GM23338 (cell line): ENCODE data around the gene TTC3.

Experiments
- CREB1 ChIP-seq: fragments of 250-450 bp; sonication (Bioruptor Pico); IDR thresholded peaks from 2 replicates; pipeline ENCODE4 v1.5.0; 2020; ENCODE audit warnings: low read depth, mild to moderate bottlenecking, moderate library complexity
- EZH2phosphoT487 ChIP-seq: fragments of 200-600 bp; sonication (generic); IDR thresholded peaks from one replicate; pipeline ENCODE4 v1.8.1; 2018; ENCODE audit warnings: antibody characterized with exemption; ENCODE audit not compliant: unreplicated experiment
- TF ChIP-seq, protein P1 (sequence below), 2 experiments: fragments of 200-600 bp in 1 of 2; sonication (generic) in 1 of 2; conservative IDR thresholded peaks; 2 replicates each; pipeline versions ENCODE4 v1.5.1 to v1.6.1; 2016 to 2017; ENCODE audit warnings: antibody characterized with exemption in 2 of 2, low read depth in 2 of 2, mild to moderate bottlenecking in 2 of 2, moderate library complexity in 1 of 2

- TF ChIP-seq, protein P1, sequence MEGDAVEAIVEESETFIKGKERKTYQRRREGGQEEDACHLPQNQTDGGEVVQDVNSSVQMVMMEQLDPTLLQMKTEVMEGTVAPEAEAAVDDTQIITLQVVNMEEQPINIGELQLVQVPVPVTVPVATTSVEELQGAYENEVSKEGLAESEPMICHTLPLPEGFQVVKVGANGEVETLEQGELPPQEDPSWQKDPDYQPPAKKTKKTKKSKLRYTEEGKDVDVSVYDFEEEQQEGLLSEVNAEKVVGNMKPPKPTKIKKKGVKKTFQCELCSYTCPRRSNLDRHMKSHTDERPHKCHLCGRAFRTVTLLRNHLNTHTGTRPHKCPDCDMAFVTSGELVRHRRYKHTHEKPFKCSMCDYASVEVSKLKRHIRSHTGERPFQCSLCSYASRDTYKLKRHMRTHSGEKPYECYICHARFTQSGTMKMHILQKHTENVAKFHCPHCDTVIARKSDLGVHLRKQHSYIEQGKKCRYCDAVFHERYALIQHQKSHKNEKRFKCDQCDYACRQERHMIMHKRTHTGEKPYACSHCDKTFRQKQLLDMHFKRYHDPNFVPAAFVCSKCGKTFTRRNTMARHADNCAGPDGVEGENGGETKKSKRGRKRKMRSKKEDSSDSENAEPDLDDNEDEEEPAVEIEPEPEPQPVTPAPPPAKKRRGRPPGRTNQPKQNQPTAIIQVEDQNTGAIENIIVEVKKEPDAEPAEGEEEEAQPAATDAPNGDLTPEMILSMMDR (conservative IDR thresholded peaks at IDR 0.05; ENCODE audit: low read depth in 2 of 2): no peak
- no peak for TF ChIP-seq EZH2phosphoT487
- no peak for TF ChIP-seq CREB1 (CRISPR knock-in tag)
Measured at GRCh38 chr21:37206496-37206895, 133.4 kb downstream of the TTC3 start.
